ENCODE results near the gene PLEKHH2. TPM values are rescaled to one million over a fixed set of nuclear protein-coding genes. Genes with fewer than 3 reads are reported as not detected.
A peak's percentile ranks its signal among the peaks of the same experiment; 100 is the strongest.

PLEKHH2 gene
- total RNA-seq, 1 donor: under 0.01 TPM

DNA sequence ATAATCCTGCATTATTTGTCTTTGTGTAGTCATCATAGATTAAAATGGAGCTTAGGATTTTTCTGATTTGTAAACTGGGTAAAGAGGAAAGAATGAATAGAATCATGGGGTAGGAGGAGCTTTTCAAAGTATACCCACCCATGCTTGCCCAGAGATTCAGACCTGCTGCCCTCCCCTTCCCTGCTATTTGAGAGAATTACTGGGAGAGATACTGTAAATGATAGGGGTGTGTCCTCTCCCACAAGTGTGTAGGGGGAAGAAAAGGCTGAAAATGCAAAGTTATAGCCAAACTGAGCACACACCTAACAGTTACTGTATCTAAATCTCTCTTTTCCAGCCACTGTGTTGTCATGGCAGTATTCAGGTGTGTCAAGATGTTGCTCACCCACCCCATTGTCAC, 115.2 kb downstream of the PLEKHH2 start:
- DNase-seq (ENCODE audit: low read depth in 2 of 3, low spot score in 2 of 3): no peak

DNA sequence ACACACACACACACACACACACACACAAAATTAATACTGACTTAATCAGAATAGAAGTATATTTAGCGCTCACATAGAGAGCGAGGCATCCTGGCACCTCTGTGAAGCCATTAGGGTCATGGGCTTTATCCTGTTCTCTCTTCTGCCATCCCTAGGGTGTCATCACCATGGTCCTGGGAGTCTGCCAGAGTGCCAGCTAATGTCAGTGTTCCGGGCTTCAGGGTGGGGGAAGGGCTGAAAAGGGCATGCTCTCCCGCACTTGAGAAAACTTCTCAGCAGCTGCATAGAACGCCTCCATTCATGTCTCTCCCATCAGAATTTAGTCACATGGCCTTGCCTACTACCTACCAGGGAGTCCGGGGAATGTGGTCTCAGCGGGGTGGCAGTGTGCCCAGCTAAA, 117.1 kb downstream of the PLEKHH2 start:
- DNase-seq (ENCODE audit: low read depth in 2 of 3, low spot score in 2 of 3): no peak

DNA sequence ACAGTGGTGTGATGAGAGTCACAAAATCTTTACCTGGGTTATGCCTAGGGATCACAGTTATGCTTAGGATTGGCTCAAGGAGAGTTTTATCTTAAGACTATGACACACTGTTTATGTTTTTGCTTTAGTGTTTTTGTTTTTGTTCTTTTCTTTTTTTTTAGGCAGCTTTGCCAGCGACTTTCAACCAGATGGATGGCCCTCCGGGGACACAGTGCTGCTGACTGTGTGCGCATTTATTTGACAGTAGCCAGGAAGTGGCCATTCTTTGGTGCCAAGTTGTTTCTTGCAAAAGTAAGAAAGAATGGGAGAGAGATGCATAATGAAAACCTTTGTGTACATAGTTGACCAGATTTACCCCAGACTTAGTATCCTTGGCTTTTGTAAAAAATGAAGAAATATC, 121.7 kb downstream of the PLEKHH2 start:
- DNase-seq (ENCODE audit: low read depth in 2 of 3, low spot score in 2 of 3): no peak

DNA sequence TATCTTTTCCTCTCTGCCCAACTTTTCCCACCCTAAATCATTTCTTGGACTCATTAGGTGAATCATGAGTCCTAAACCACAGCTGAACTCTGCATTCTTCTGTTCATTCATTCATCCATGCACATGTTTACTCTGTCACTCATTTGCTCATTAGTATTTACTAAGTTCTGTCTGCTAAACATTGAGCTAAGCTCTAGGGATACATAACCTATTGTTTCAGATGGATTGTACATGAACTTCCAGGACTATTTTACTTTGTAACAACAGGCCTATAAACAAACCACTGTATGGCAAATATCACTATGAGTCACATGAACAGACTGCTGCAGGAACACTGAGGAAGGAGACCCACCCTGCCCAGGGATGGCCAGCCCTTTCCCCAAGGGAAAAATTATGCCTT, 122.1 kb downstream of the PLEKHH2 start:
- no peak for DNase-seq (ENCODE audit: low read depth in 2 of 3, low spot score in 2 of 3)

DNA sequence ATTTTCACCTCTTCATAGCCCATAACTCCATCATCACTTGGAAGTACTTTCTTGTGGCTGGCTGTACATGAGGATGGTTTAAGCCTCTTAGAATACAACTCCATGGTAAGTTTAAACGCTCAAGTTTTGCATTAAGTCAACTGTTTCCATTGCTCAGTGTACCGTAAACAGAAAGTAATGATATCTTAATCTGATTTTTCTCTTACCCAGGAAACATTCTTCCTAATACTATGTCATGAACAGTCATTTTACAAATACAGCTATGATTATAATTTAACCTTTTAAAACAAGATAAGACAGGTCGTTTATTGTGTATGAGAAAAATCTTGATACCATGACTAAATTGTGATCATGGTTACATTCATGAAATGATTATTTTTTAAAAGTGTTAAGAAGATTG, 125.2 kb downstream of the PLEKHH2 start:
- DNase-seq (ENCODE audit: low read depth in 2 of 3, low spot score in 2 of 3): no peak

DNA sequence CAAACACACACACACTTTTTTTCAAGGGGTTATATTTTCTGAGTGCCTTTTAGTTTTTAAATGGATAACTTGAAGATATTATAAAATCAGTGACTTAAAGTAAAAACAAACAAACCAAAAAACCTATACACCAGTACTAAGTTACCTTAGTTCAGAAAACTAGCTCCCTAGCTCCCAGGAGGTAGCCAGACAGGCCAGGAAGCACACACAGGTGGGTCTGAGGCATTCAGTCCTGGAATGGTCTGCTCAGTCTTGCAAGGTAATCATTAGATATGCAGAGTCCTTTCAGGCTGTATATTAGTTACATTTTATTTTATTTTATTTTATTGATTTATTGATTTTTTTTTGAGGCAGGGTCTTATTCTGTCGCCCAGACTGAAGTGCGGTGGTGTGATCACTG, 126.0 kb downstream of the PLEKHH2 start:
- DNase-seq (ENCODE audit: low read depth in 2 of 3, low spot score in 2 of 3): no peak

DNA sequence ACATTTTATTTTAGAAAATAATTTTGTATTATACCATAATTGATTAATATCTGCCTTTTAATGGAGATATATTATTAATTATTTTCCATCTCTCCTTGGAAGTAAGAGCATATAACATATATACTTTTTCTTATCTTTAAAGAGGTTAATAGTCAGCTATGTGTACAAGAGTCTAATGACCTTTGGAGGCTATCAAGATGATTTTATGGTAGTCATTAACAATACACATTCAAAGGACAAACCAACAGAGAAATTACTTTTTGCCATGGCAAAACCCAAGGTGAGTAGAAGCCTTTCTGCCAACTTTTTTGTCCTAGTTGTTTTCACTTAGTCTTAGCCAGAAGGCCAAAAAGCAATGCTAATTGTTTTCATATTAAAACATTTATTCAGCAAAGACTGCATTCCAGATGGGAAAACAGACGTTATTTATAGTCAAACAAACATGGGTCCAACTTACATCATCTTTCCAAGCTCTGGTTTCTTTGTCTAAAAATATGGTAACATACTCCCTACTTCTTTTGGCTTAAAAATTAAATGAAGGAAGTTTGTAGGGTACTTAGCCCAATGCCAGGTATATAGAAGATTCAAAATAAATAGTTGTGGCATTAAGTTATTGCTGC, 127.1 kb downstream of the PLEKHH2 start:
- no peak for DNase-seq (ENCODE audit: low read depth in 2 of 3, low spot score in 2 of 3)

DNA sequence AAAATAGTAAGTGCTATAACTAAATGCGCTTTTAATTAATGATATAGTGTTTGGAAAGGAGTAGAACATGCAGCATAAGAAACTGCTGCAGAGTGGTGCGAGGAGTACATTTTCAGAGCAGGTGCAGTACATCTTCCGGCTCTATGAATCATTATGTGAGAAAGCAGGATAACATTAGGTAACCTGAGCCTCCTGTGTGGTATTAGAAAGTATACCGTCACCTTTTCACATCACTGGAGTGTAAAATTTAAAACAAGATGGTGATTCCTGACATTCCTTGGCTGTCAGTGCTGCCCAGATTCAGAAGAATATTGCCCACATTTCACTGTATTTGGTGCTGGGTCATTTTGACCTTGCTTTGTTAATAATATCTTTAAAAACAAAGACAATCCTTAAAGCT, 128.9 kb downstream of the PLEKHH2 start:
- DNase-seq (ENCODE audit: low read depth in 2 of 3, low spot score in 2 of 3): no peak

DNA sequence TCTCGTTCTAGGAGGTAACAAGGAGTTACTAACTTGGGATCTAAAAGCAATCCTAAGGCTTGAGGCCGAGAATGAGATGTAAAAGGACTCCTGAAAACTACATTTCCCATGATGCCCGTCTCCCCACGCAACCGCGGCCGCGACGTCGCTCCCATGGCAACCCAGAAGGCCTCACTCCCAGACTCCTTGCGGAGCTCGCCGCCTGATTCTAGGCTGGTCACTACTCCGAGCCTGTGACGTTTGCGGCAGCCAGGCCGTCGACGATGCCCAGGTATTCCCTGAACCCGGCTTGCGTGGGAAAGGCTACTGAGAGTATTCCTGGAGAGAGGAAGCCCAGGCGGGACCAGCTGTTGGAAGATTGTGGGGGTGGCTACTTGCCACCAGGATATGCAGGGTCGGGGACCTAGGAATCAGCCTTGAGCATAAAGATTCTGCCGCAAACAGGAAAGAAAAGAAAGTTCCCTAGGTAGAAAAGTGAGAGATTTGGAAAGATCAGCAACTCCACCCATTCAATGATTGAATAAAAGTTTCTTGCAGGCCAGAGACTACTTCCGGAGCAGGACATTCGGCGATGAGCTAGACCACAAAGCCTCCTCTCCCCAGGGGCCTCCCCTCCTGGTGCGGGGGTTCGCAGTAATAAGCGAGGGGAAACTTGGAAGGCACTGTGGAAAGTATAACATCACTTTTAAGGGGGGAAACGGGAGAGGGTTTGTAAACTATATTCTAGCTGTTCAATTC, 137.0 kb downstream of the PLEKHH2 start, which contains the start of gene DYNC2LI1:
DYNC2LI1 (plus strand) TSS at position 164 of the 738 bp plus-strand sequence; CDS start at position 264, 100 bp downstream.
- DNase-seq (ENCODE audit: low read depth in 2 of 3, low spot score in 2 of 3): peak; percentile 36 to 86 (median 79)

DNA sequence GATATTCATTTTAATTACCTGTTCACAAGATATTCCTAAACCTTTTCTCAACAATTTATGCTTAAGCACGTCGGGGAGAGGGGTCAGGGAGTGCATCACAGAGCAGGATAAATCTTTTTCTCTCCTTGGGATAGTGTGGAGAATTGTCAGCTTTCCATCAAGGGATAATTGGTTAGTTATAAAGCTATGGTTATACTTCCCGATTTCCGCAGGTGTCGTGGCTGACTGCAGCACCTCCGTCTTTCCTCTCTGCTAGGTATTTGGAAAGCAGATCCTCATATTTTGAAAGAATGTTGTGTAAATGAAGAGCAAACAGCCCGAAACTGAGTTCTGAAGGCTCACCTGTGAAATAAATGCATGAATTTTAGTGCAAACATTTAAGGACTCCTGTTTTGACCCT, 137.6 kb downstream of the PLEKHH2 start:
- no peak for DNase-seq (ENCODE audit: low read depth in 2 of 3, low spot score in 2 of 3)

DNA sequence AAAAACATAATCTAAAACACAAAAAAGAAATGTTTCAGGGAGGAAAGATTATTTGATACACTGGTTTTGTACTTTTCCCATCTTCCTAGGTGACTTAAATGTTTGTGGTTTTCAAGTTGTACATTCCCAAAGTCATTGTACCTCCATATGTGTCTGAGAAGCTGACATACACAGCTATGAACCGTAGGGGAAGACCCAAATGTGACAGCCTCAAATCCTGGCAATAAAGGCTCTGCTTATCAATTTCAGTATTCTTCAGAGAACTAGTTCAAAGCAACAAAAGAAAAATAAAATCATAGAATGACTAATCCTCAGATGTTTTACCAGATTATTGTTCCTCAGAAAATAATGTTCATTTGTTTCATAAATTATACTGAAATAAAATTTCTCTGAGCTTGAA, 139.3 kb downstream of the PLEKHH2 start:
- DNase-seq (ENCODE audit: low read depth in 2 of 3, low spot score in 2 of 3): no peak

DNA sequence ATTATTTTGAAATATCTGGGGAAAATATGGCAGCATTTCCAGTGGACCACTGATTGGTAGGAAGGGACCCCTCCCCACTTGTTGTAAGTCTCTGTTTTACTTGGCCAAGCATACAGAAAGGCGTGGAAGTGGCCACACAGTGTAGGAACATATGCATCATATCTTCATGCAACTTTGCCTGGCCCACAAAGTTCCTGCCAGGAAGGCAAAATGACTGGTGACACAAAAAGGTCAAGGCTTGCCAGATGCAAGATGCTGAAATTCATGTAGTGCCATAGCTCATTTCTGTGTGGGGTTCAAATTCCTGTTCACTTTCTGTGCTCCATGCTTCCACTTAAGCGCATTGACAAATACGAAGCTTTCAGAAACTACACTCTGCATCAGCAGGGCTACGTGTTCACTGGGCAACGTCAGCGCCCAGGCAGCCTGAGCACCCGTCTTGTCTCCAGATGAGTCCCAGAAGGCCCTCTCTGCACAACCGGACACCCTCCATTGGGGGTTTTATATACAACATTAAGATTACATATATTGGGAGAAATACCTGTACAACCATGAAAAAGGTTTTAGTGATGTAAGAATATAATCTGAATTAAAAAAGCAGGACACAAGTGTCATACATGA, 140.4 kb downstream of the PLEKHH2 start:
- DNase-seq (ENCODE audit: low read depth in 2 of 3, low spot score in 2 of 3): no peak

DNA sequence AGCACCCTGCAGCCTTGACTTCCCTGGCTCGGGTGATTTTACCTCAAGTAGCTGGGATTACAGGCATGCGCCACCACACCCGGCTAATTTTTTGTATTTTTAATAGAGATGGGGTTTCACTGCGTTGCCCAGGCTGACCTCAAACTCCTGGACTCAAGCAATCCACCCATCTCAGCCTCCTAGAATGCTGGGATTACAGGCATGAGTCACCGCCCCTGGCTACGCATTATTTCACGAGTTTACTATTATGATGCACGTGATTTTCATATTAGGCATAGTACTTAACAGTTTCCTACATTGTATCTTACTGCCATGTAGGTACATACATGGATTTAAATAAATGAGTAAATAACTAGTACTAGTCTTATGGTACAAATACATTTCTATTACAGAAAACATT, 141.2 kb downstream of the PLEKHH2 start:
- DNase-seq (ENCODE audit: low read depth in 2 of 3, low spot score in 2 of 3): no peak

DNA sequence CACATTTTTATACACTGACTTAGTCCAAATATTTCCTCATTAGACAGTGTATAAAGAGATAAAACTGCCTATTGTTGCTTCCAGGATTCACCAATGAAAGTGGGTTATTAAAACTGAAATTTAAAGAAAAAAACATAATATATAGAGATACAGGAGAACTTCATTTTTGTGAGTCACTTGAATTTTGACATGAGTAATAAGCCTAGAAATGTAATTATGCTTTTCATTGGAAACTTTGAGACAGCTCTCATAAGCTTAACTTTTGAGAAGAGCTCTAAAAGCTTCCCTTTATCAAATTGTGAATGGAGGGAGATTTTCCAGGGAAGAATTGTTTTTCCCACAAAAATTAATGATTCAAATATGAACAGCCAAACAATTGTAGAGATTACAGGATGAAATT, 150.8 kb downstream of the PLEKHH2 start:
- DNase-seq (ENCODE audit: low read depth in 2 of 3, low spot score in 2 of 3): no peak

DNA sequence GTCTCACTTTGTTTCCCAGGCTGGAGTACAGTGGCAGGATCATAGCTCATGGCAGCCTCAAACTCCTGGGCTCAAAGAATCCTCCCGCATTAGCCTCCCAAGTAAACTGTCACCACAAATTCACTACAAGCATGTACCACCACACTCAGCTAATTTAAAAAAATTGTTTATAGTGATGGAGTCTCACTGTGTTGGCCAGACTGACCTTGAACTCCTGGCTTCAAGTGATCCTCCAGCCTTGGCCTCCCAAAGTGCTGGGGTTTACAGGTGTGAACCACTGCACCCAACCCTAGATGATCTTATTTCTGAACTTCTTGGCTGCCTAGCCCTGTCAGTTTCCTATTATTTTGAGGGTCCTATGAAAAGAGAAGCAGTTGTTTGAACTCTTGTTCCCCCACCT, 151.6 kb downstream of the PLEKHH2 start:
- no peak for DNase-seq (ENCODE audit: low read depth in 2 of 3, low spot score in 2 of 3)

DNA sequence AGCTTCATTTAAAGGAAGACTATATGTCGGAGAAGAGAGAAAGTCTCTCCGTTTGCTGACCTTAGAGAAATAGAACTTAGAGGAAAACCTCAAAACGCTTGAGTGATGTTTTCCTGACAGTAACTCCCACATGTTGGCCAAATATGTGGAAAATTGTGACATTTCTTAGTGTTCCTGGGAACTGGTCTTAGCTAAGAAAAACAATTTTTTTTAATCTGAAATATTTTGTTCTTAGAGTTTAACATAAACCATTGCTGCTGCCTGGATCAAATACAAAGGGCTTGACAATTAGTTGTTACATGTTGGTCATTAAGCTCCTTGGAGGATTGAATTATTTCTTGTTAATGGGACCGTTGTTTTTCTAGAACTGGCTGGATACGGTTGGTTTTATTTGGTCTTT, 153.1 kb downstream of the PLEKHH2 start:
- DNase-seq (ENCODE audit: low read depth in 2 of 3, low spot score in 2 of 3): no peak

DNA sequence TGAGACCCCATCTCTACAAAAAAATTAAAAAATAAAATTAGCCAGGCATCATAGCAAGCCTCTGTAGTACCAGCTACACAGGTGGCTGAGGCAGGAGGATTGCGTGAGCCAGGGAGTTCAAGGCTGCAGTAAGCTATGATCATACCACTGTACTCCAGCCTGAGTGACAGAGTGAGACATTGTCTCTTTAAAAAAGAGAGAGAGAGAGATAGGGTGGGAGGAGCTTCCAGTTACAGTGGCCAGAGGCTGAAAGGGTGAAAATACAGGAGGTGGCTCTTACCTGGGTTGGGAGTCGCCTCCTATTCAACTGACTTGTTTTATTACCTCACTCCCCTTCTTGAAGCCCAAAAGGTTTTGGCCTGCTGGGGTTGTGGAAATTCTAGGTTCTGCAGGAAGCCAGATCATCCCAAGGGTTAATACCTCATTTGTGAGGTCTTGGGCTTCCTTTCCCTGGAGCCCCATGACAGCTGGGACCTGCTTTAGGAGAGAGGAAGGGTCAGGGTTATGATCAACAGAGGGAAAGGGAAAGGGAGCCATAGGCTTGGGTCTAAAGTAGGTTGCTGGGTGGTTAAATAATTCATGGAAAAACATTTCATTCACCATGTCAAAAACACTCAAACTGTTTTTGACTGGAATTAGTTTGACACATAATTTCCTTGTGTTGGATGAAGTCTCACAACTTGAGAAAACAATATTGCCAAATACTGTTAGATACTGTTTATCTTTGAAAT, 154.1 kb downstream of the PLEKHH2 start:
- no peak for DNase-seq (ENCODE audit: low read depth in 2 of 3, low spot score in 2 of 3)

DNA sequence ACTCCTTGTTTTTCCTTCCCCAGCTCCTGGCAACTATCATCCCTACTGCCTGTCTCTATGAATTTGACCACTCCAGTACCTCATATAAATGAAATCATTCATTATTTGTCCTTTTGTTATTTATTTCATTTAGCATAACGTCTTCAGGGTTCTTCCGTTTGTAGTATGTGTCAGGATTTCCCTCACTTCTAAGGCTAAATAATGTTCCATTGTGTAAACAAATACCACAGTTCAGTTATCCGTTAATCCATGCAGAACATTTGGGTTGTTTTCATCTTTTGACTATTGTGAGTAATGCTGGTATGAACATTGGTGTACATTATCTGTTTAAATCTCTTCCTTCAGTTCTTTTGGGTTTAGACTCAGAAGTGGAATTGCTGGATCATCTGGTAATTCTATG, 155.6 kb downstream of the PLEKHH2 start:
- no peak for DNase-seq (ENCODE audit: low read depth in 2 of 3, low spot score in 2 of 3)

DNA sequence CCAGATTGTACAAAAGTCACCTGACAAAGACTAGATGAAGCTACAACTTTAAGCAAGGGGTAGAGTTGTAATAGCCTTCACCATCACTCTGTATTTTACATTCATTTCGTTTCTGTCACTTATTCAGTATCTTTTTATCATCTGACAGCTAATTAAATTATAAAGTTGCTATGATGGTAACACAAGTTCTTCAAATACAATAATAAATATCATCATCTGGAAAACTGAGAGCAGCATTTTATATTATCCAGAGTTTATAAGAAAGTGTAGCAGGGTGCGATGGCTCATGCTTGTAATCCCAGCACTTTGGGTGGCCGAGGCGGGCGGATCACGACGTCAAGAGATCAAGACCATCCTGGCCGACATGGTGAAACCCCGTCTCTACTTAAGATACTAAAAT, 157.9 kb downstream of the PLEKHH2 start:
- no peak for DNase-seq (ENCODE audit: low read depth in 2 of 3, low spot score in 2 of 3)

DNA sequence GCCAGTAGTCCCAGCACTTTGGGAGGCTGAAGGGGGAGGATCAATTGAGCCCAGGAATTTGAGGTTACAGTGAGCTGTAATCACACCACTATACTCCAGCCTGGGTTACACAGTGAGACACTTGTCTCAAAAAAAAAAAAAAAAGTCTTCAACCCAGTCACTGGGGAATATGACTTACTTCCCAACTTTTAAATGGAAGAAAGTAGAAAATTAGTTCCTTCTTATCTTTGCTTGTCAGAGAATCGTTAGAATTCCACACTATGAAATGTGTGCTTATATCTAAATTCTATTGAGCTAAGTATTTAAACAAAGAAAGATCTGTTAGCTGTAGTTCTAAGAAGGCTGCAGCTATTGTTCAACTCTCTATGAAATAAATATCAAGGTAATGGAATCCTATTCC, 159.1 kb downstream of the PLEKHH2 start:
- DNase-seq (ENCODE audit: low read depth in 2 of 3, low spot score in 2 of 3): no peak

DNA sequence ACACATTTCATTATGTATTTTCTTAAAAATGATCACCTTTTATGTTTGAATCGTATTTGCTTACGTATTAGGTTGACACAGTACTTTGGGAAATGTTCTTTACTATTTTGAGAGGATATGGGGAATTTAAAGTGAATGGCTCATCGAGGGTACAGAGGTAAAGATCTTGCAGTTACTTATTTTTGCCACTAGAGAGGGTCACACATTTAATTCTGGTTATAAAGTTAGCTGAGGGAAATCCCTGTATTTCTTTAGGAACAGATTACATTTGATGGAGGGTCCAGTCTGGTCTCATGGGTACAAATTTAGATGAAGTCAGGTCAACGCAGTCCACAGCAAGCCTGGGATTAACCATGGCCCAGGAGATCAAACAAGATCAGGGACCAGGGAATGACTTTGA, 161.2 kb downstream of the PLEKHH2 start:
- no peak for DNase-seq (ENCODE audit: low read depth in 2 of 3, low spot score in 2 of 3)

Measured in hematopoietic multipotent progenitor cell (in vitro differentiated cells).